ENCODE results near the gene APPBP2. TPM values are rescaled to one million over a fixed set of nuclear protein-coding genes. Genes with fewer than 3 reads are reported as not detected.

The APPBP2 gene
- total and polyA plus RNA-seq, 11 donors, result 2.5 to 28.7 (median 14.0) TPM

GRCh38 chr17:60416368-60416925 lies 109.6 kb downstream of the APPBP2 start:
- Histone ChIP-seq H3K36me3 (no peaks in the 10 kb centered on the region), H3K9me3 (no peaks in the 10 kb centered on the region), H3K4me3 (no peak overlapping the region), H3K27me3 (no peaks in the 10 kb centered on the region), H3K4me1 (peaks cover 0 to 13% (median 4%) of the 10 kb centered on the region in 12 donors), H3K27ac (no peak overlapping the region)
- ATAC-seq (peak in 2 of 4 donors; percentile 39 to 41), DNase-seq (no peak)
- 71 to 83% (median 76%) methylated on average over 2 of the region's 2 CpGs for WGBS, 4 donors
- intact Hi-C loops (cut with DNase I), result no loop called here
- TF ChIP-seq CTCF (IDR thresholded peaks at IDR 0.05) (no peak), POLR2A (IDR thresholded peaks at IDR 0.05) (no peak)

DNA sequence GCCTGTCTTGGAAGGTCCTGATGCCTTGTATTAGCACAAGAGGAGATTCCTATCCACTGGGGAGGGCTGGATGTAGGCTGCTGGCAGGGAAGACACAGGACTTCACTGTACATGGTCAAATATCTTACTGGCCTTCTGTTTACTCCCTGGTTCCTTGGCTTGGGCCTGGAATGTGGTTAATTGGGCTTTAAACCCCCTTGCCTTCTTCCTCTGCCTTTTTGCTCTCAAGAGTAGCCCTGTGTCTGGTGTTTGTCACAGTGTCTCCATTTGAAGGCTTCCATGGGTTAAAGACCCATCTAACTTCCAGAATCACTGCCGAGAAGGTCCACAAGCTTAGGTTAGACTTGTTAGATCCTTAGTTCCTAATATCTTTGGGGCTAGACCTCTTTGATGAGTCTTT lies 110.9 kb downstream of the APPBP2 start:
- H3K9me3 ChIP-seq, result no peaks in the 10 kb centered on the region
- no peak for ATAC-seq
- DNase-seq, result no peak
- 89 to 100% (median 95%) methylated on average over 1 of the region's 1 CpG for WGBS, 4 donors
- H3K4me1 ChIP-seq, result peaks cover 0 to 9% (median 0%) of the 10 kb centered on the region in 12 donors
- no peak overlapping the region for H3K4me3 ChIP-seq
- H3K36me3 ChIP-seq, result no peaks in the 10 kb centered on the region
- H3K27ac ChIP-seq, result no peak overlapping the region
- no peaks in the 10 kb centered on the region for H3K27me3 ChIP-seq
- no peak for TF ChIP-seq CTCF (IDR thresholded peaks at IDR 0.05)
- no peak for TF ChIP-seq POLR2A (IDR thresholded peaks at IDR 0.05)
- intact Hi-C loops (cut with DNase I), result no loop called here

DNA sequence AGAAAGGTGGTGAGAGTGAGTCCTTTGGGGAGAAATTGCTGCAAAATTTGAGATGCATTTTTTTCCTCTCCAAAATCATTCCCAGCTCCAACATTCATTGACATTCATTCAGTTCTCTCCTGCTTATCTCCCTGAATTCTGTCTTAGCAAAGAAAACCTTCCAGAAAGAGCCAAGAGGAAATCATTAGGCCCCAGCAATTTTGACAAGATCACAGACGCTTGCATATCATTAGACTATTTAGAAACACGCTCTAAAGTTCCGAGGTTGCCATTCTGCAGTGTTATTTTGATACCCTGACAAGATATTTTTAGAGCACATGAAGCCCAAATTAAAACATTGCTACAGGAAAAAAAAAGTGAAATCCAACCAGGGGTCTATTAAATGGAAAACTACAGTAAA lies 113.3 kb downstream of the APPBP2 start:
- DNase-seq (no peak), ATAC-seq (no peak)
- Histone ChIP-seq H3K27me3 (no peaks in the 10 kb centered on the region), H3K27ac (no peak overlapping the region), H3K36me3 (no peaks in the 10 kb centered on the region), H3K9me3 (no peaks in the 10 kb centered on the region), H3K4me3 (no peak overlapping the region), H3K4me1 (peaks cover 0 to 9% (median 0%) of the 10 kb centered on the region in 12 donors)
- TF ChIP-seq POLR2A (IDR thresholded peaks at IDR 0.05) (no peak), CTCF (IDR thresholded peaks at IDR 0.05) (no peak)
- intact Hi-C loops (cut with DNase I), result no loop called here
- WGBS, 4 donors, result 27 to 41% (median 35%) methylated on average over 3 of the region's 3 CpGs

GRCh38 chr17:60410001-60410400 lies 116.0 kb downstream of the APPBP2 start:
- WGBS, 4 donors, result 94 to 97% (median 96%) methylated on average over 4 of the region's 4 CpGs
- TF ChIP-seq POLR2A (IDR thresholded peaks at IDR 0.05) (no peak), CTCF (IDR thresholded peaks at IDR 0.05) (no peak)
- Histone ChIP-seq H3K4me3 (no peak overlapping the region), H3K27me3 (no peaks in the 10 kb centered on the region), H3K9me3 (no peaks in the 10 kb centered on the region), H3K27ac (no peak overlapping the region), H3K36me3 (no peaks in the 10 kb centered on the region), H3K4me1 (peaks cover 0 to 4% (median 0%) of the 10 kb centered on the region in 12 donors)
- ATAC-seq (no peak), DNase-seq (no peak)
- intact Hi-C loops (cut with DNase I), result no loop called here
